GM19372 (cell line): ENCODE results near the gene ASXL1.
"Not testable (repeated sequence)": the region's sequence is repeated elsewhere in the genome, so short reads cannot be mapped to it uniquely, and the experiment has no call there.

Experiments used
- ATAC-seq: cut with Tn5 transposase; IDR thresholded peaks from one replicate; pipeline ENCODE4 v1.9.1; 2021; ENCODE audit warnings: mild to moderate bottlenecking, low read depth, moderate library complexity; ENCODE audit not compliant: unreplicated experiment

Gene ASXL1

GRCh38 chr20:32357869-32358631, at the start of gene ASXL1:
Gene ASXL1, plus strand, starts transcription at chr20:32358331. Its CDS starts 445 bp downstream, at chr20:32358776.
- peak; percentile 62 for ATAC-seq

GRCh38 chr20:32312718-32313424, 45.3 kb upstream of the ASXL1 start:
- no peak for ATAC-seq

GRCh38 chr20:32314768-32315167, 43.4 kb upstream of the ASXL1 start:
- no peak for ATAC-seq

- ATAC-seq = no peak
Measured at GRCh38 chr20:32315399-32315798, 42.7 kb upstream of the ASXL1 start.

- no peak for ATAC-seq
Measured at GRCh38 chr20:32315891-32316290, 42.2 kb upstream of the ASXL1 start.

- no peak for ATAC-seq
Measured at GRCh38 chr20:32316667-32317066, 41.5 kb upstream of the ASXL1 start.

- ATAC-seq = no peak
Measured at GRCh38 chr20:32319100-32319499, 39.0 kb upstream of the ASXL1 start.

- no peak for ATAC-seq
Measured at GRCh38 chr20:32320305-32320704, 37.8 kb upstream of the ASXL1 start.

GRCh38 chr20:32321390-32321789, 36.7 kb upstream of the ASXL1 start:
- no peak for ATAC-seq

GRCh38 chr20:32322260-32322659, 35.9 kb upstream of the ASXL1 start:
- not testable (repeated sequence) for ATAC-seq

- ATAC-seq = not testable (repeated sequence)
Measured at GRCh38 chr20:32323761-32324160, 34.4 kb upstream of the ASXL1 start.

GRCh38 chr20:32325706-32326503, 32.2 kb upstream of the ASXL1 start:
- ATAC-seq = no peak

- ATAC-seq = no peak
Measured at GRCh38 chr20:32326504-32326845, 31.7 kb upstream of the ASXL1 start.

GRCh38 chr20:32327087-32327681, 30.9 kb upstream of the ASXL1 start:
- no peak for ATAC-seq

- ATAC-seq = no peak
Measured at GRCh38 chr20:32329817-32330554, 28.1 kb upstream of the ASXL1 start.

- ATAC-seq = no peak
Measured at GRCh38 chr20:32330555-32330897, 27.6 kb upstream of the ASXL1 start.

GRCh38 chr20:32332614-32333013, 25.5 kb upstream of the ASXL1 start:
- ATAC-seq = no peak

- ATAC-seq = peak; percentile 43
Measured at GRCh38 chr20:32333181-32333987, 24.7 kb upstream of the ASXL1 start.
